ENCODE data around the gene SLC20A1.
"Not testable (repeated sequence)": the region's sequence is repeated elsewhere in the genome, so short reads cannot be mapped to it uniquely, and the experiment has no call there.

SLC20A1 gene, protein sequence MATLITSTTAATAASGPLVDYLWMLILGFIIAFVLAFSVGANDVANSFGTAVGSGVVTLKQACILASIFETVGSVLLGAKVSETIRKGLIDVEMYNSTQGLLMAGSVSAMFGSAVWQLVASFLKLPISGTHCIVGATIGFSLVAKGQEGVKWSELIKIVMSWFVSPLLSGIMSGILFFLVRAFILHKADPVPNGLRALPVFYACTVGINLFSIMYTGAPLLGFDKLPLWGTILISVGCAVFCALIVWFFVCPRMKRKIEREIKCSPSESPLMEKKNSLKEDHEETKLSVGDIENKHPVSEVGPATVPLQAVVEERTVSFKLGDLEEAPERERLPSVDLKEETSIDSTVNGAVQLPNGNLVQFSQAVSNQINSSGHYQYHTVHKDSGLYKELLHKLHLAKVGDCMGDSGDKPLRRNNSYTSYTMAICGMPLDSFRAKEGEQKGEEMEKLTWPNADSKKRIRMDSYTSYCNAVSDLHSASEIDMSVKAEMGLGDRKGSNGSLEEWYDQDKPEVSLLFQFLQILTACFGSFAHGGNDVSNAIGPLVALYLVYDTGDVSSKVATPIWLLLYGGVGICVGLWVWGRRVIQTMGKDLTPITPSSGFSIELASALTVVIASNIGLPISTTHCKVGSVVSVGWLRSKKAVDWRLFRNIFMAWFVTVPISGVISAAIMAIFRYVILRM

DNA sequence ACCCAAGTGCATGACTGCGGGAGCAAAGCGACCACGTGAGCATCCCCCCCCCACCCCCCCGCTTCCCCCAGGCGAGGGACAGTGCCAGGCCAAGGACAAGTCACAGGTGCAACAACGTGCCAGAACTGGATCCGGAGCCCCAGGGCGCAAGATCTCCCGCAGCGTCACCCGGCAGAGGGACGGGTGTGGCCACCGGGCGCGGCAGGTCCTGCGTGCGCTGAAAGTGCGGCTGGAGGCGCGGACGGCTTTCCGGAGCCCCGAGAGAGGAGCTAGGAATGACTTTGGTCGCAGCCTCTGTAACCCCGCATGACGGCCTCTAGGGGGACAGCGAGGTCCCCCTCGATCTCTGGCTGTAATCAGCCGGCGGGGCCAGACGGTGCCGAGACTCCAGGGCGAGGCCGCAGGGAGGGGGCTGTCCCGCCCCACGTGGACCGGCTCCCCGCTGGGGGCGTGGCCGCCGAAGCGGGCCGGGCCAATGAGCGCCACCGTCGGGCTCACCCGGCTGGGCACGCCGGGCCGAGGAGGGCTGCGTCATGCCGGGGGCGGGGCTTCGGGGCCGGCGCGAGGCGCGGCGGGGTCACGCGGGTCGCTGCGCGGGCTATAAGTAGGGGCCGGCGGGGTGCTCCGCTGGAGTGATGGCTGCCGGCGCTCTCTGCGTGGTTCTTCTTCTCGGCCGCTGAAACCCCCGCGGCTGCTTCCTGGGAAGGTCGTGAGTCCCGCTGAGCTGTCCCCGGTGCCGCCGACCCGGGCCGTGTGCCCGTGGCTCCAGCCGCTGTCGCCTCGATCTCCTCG is at the start of gene SLC20A1:
SLC20A1 (plus strand) TSS at position 630 of the 792 bp plus-strand sequence. CDS start 890 bp downstream, outside the sequence.
- DNase-seq (ENCODE audit: insufficient read length, low spot score) (peak; percentile 94), FAIRE-seq (peak; percentile 91)

DNA sequence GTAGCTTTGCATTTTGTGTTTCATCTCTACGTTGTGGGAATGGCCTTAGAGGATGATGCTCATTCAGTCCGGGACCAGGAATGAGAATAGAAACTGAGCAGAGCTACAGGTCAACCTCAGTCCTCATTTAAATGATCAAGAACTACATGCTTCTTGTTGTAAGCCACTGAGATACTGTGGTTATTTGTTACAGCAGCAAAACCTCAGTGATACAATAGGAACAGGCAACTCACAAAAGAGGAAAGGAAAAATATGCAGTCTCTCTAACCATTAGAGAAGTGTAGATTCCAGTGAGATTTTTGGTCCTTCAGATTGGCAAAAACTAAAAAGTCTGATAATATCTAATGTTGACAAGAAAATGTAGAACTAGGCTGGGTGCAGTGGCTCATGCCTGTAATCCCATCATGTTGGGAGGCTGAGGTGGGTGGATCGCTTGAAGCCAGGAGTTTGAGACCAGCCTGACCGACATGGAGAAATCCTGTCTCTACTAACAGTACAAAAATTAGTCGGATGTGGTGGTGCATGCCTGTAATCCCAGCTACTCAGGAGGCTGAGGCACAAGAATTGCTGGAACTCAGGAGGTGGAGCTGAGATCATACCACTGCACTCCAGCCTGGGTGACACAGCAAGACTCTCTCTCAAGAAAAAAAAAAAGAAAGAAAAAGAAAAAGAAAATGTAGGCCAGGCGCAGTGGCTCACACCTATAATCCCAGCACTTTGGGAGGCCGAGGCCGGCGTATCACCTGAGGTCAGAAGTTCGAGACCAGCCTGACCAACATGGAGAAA is 48.0 kb upstream of the SLC20A1 start:
- no peak for DNase-seq (ENCODE audit: insufficient read length, low spot score)
- FAIRE-seq, result no peak

DNA sequence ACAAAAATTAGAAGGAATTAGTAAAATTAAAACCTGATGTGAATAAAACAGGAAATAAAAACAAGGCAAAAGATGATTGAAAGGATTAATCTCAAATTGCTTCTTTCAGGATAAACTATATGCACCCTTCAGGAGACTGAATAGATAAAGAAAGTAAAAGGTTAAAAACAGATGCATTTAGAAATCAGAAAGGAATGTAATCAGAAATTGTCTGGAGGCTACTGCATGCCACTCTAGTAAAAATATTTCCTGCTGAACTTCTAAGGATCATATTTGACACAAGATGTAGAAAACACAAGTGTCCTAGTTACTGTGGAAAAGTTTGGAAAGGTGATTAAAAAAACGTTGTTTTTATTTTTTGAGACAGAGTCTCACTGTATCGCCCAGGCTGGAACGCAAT is 45.1 kb upstream of the SLC20A1 start:
- DNase-seq (ENCODE audit: insufficient read length, low spot score), result no peak
- no peak for FAIRE-seq

DNA sequence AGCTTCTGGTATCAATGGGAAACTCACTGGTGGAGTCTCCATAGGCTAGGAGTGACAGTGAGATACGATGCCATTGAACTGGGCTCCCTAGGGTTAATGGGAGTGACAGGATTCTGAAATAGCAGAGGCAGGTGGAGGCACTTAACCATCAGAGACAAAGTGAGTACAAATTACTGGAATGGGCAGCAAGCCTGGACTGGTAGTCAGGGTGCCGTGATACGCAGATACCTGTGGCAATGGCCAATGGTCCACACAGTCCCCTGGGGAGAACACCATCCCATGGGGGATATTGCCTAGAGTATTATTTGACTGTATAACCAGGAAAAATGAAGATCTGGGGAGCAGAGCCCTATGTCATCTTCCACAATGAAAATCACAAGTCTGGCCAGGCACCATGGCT is 44.0 kb upstream of the SLC20A1 start:
- DNase-seq (ENCODE audit: insufficient read length, low spot score), result no peak
- no peak for FAIRE-seq

DNA sequence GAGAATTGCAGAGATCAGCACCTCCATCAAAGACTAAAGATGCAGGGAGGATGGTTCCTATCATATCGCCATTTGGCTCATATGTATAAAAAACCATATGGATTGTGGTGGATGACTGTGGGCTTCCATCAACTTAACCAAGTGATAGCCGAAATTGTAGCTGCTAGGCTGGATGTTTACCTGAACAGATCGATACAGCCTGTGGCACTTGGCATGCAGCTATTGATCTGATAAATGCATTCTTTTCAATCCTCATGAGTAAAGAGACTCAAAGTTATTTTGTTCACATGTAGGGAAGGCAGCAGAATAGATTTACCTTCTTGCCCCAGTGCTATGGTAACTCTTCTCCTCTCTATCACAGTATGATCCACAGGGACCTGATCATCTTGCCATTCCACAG is 42.8 kb upstream of the SLC20A1 start:
- FAIRE-seq (no peak), DNase-seq (ENCODE audit: insufficient read length, low spot score) (no peak)

DNA sequence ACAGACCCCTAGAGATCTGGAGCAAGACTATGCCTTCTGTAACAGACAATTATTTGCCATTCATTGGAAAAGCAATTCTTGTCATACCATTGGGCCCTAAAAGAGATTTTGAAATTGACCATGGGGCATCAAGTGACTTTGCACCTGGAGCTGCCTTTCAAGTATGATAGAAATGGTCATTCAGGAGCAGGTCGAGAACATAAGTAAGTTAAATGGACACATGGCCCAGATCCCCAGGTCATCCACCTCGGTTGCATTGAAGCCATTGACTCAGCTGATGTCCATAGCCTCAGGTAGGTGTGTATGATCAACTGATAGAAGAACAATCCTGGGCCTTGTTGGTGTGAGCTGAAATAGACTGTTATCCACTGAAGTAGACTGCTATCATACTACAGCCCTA is 42.0 kb upstream of the SLC20A1 start:
- FAIRE-seq, result no peak

DNA sequence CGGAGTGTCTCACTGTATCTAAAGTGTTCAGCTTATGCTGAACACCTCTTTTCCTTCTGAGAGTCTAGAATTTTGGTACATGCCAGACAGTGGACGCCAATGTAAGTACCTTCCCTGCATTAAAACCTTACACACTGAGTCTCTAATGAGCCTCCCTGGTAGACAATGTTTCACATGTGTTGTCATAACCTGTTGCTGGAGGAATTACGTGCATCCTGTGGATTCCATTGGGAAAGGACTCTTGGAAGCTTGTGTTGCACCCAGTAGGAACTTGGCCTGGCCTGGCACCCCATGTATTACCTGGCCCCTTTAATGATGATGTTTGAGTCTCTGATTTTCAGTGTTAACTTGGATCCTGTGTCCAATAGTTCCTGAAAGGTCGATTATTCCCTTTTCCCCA is 40.8 kb upstream of the SLC20A1 start:
- FAIRE-seq (no peak), DNase-seq (ENCODE audit: insufficient read length, low spot score) (no peak)

More for the DNA sequence above, 42.0 kb upstream of the SLC20A1 start:
- no peak for DNase-seq (ENCODE audit: insufficient read length, low spot score)

DNA sequence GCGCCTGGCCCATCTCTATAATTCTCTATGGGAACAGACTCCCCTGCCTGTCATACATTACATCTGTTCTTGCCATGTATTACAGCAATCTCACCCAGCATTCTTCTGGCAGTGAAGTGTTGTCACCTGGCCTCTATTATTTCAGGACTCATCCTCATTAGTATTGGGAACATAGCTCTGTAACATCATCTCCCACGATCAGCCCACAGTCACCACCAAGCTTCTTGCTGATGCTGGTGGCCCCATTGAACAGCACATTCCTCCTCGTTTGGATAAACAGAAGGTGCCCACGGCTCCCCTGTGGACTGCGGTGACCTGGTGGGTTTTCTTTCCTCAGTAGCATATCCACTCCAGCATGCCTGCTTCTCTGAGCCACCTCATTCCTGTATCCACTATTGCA is 39.8 kb upstream of the SLC20A1 start:
- FAIRE-seq, result no peak
- no peak for DNase-seq (ENCODE audit: insufficient read length, low spot score)

DNA sequence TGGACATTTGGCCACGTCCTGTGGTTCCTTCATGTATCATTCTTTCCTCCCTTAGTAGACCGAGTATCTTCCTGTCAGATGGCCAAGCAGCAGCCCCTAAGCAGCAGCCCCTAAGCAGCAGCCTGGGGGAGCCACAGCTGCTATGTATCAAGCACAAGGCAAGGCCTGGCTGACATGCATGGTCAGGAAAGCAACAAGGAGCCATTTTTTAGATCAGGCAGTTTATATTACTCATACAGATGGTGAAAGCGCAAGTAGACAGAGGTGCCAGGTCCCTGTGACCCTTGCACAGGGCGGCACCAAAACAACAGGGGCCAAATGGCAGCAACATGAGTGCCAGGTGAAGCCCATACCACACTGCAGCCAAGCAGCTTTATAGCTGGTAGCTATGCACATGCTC is 39.2 kb upstream of the SLC20A1 start:
- no peak for FAIRE-seq

DNA sequence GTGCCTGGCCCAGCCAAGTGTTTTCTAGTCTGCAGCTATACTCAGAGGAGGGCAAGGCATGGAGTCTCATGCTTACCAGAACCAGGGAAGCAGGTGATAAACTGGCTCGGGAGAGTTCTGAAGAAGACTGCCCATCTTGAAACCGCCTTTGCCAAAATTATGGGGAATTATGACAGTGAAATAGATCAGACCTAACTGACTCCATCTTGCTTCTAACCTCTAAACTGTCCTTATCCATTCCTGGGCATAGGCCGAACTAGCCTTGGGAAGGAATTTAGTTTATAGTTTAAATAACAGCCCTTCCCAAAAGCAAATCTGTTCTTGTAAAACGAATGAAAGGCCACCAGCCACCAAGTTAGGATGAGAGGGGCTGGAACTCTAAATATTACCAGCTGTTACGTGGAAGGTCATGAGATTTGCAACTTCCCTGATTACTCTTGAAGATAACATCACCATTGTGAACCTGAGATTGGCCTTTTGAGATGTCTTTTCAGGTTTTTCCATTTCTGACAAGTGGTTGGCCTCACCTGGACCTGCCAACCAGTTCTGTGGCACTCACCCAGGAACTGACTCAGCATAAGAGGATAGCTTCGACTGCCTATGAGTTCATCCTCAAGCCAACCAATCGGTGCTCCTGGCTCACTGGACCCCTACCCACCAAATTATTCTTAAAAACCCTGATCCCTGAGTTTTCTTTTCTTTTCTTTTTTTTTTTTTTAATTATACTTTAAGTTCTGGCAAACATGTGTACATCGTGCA is 37.9 kb upstream of the SLC20A1 start:
- FAIRE-seq (no peak), DNase-seq (ENCODE audit: insufficient read length, low spot score) (no peak)

More for the DNA sequence above, 39.2 kb upstream of the SLC20A1 start:
- DNase-seq (ENCODE audit: insufficient read length, low spot score), result no peak

DNA sequence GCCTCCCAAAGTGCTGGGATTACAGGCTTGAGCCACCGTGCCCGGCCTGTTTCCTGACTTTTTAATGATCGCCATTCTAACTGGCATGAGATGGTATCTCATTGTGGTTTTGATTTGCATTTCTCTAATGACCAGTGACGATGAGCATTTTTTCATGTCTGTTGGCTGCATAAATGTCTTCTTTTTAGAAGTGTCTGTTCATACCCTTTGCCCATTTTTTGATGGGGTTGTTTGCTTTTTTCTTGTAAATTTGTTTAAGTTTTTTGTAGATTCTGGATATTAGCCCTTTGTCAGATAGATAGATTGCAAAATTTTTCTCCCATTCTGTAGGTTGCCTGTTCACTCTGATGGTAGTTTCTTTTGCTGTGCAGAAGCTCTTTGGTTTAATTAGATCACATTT is 36.4 kb upstream of the SLC20A1 start:
- not testable (repeated sequence) for FAIRE-seq; DNase-seq (ENCODE audit: insufficient read length, low spot score)

DNA sequence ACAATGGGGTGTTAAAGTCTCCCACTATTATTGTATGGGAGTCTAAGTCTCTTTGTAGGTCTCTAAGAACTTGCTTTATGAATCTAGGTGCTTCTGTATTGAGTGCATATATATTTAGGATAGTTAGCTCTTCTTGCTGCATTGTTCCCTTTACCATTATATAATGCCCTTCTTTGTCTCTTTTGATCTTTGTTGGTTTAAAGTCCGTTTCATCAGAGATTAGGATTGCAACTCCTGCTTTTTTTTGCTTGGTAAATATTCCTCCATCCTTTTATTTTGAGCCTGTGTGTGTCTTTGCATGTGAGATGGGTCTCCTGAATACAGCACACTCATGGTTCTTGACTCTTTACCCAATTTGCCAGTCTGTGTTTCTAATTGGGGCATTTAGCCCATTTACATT is 33.5 kb upstream of the SLC20A1 start:
- DNase-seq (ENCODE audit: insufficient read length, low spot score); FAIRE-seq: not testable (repeated sequence)

DNA sequence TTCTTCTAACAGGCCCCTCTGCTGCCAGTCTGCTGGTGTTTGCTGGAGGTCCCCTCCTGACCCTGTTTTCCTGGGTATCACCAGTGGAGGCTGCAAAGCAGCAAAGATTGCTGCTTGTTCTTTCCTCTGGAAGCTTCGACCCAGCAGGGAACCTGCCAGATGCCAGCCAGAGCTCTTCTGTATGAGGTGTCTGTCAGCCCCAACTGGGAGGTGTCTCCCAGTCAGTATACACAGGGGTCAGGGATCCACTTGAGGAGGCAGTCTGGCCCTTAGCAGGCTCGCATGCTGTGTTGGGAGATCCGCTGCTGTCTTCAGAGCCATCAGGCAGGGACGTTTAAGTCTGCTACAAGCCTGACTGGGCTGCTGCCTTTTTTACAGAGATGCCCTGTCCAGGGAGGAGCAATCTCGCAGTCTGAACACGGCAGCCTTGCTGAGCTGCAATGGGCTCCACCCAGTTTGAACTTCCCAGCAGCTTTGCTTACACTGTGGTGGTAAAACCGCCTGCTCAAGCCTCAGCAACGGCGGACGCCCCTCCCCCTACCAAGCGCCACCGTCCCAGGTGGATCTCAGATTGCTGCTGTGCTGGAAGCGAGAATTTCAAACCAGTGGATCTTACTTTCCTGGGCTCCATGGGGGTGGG is 31.4 kb upstream of the SLC20A1 start:
- DNase-seq (ENCODE audit: insufficient read length, low spot score) (no peak), FAIRE-seq (no peak)

DNA sequence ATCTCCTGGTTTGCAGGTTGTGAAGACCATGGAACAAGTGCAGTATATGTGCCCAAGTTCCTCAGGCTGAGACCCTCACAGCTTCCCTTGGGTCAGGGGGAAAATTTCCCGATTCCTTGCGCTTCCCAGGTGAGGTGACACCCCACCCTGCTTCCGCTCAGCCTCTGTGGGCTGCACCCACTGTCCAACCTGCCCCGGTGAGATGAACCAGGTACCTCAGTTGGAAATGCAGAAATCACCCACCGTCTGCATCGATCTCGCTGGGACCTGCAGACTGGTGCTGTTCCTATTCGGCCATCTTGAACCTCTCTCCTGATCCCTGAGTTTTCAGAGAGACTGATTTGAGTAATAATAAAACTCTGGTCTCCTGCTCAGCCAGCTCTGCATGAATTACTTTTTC is 30.7 kb upstream of the SLC20A1 start:
- no peak for FAIRE-seq
- no peak for DNase-seq (ENCODE audit: insufficient read length, low spot score)

DNA sequence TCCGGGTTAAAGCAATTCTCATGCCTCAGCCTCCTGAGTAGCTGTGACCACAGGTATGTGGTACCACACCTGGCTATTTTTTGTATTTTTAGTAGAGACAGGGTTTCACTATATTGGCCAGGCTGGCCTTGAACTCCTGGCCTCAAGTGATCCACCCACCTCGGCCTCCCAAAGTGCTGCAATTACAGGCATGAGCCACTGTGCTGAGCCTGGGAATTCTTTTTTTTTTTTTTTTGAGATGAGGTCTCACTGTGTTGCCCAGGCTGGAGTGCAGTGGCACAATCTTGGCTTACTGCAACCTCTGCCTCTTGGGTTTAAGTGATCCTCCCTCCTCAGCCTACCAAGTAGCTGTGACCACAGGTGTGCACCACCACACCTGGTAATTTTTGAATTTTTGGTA is 29.9 kb upstream of the SLC20A1 start:
- not testable (repeated sequence) for FAIRE-seq; DNase-seq (ENCODE audit: insufficient read length, low spot score)

DNA sequence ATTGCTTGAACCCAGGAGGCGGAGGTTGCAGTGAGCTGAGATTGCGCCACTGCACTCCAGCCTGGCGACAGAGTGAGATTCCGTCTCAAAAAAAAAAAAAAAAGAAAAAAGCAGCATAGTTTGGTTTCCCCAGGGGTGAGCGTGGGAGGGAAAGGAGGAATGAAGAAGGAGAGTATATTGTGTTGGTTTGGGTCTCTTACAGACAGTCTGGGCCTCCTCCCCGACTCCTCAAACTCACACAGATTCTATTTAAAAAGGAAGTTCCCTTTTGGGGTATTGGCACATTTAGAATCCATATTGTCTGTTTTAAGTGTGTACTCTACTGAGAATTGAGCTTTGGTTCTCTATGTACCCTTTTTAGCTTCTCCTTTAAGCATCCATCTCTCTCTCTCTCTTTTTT is 27.4 kb upstream of the SLC20A1 start:
- DNase-seq (ENCODE audit: insufficient read length, low spot score) (no peak), FAIRE-seq (no peak)

DNA sequence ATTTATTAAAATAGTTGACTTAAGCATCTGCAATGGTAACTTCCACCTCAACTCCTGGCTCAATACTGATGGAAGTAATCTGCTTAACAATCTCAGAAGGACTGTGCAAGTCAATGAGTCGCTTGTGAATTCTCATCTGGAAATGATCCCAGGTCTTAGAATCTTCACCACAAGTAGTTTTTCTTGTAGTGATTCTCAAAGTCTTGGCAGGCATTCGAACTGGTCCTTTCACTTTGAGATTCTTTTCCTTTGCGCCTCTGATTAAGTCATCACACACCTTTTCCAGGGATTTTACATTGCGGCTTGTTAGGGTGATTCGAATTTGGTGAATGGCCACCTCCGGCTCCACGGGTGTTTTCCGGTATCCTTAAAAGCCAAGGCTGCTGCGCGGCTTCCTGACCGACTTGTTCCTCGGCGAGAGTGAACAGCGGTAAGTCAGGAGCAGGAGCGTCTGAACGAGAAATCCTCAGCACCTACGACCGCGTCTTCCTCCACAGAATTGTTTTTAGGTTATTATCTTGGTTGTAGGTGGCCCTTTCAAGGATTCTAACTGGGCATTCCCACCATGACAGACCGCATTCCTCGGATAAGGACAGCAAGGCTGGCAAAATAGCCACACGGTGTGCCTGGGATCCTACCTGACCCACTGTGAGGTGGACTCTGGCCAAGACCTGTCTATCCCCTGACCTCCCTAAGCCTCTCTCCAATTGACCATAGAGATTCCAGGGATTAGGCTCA is 23.8 kb upstream of the SLC20A1 start:
- no peak for FAIRE-seq

DNA sequence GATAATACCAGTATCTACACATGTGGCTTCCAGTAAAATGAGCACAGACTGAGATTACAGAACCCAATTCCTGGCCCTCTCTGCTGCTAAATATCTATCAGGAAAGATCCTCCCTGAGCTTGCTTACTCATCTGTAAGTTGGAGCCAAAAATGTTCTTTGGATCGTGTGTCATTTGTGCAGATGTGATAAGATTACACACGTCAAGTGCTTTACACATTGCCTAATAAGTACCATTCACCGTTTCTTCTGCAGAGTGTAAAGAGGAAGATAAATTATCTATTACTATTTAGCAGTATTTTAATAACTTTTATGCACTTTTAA is 23.2 kb upstream of the SLC20A1 start:
- DNase-seq (ENCODE audit: insufficient read length, low spot score) (peak; percentile 28), FAIRE-seq (no peak)

More for the DNA sequence above, 23.8 kb upstream of the SLC20A1 start:
- no peak for DNase-seq (ENCODE audit: insufficient read length, low spot score)
